GM19372 (cell line): Measurements from ENCODE around the gene PTPRN2.

Source experiments
- ATAC-seq: cut with Tn5 transposase; IDR thresholded peaks from one replicate; pipeline ENCODE4 v1.9.1; 2021; ENCODE audit warnings: mild to moderate bottlenecking, low read depth, moderate library complexity; ENCODE audit not compliant: unreplicated experiment

PTPRN2 gene

GRCh38 chr7:157876469-157877285 lies 710.9 kb downstream of the PTPRN2 start:
- no peak for ATAC-seq

- no peak for ATAC-seq
Observed at GRCh38 chr7:157875230-157876179, 712.1 kb downstream of the PTPRN2 start.

- no peak for ATAC-seq
Observed at GRCh38 chr7:157874870-157875229, 712.8 kb downstream of the PTPRN2 start.

GRCh38 chr7:157874208-157874816 lies 713.3 kb downstream of the PTPRN2 start:
- no peak for ATAC-seq

- ATAC-seq: no peak
Observed at GRCh38 chr7:157873664-157874063, 714.0 kb downstream of the PTPRN2 start.

GRCh38 chr7:157873181-157873580 lies 714.4 kb downstream of the PTPRN2 start:
- ATAC-seq: no peak

- ATAC-seq: no peak
Observed at GRCh38 chr7:157872447-157872846, 715.2 kb downstream of the PTPRN2 start.

- no peak for ATAC-seq
Observed at GRCh38 chr7:157871681-157872080, 715.9 kb downstream of the PTPRN2 start.

- no peak for ATAC-seq
Observed at GRCh38 chr7:157870644-157871290, 716.9 kb downstream of the PTPRN2 start.

- no peak for ATAC-seq
Observed at GRCh38 chr7:157869793-157870192, 717.8 kb downstream of the PTPRN2 start.

- ATAC-seq: no peak
Observed at GRCh38 chr7:157867685-157868305, 719.8 kb downstream of the PTPRN2 start.

- ATAC-seq: no peak
Observed at GRCh38 chr7:157866336-157866924, 721.2 kb downstream of the PTPRN2 start.

GRCh38 chr7:157865351-157866165 lies 722.1 kb downstream of the PTPRN2 start:
- no peak for ATAC-seq

GRCh38 chr7:157864911-157865310 lies 722.7 kb downstream of the PTPRN2 start:
- no peak for ATAC-seq

- ATAC-seq: no peak
Observed at GRCh38 chr7:157863906-157864810, 723.5 kb downstream of the PTPRN2 start.

- no peak for ATAC-seq
Observed at GRCh38 chr7:157863176-157863575, 724.4 kb downstream of the PTPRN2 start.

- no peak for ATAC-seq
Observed at GRCh38 chr7:157862731-157863130, 724.9 kb downstream of the PTPRN2 start.

- ATAC-seq: no peak
Observed at GRCh38 chr7:157861551-157861950, 726.1 kb downstream of the PTPRN2 start.
